Pancreas (tissue), 10 donors: Measurements from ENCODE around the gene ITGA7. TPM values are rescaled to one million over a fixed set of nuclear protein-coding genes. Genes with fewer than 3 reads are reported as not detected.
A peak's percentile ranks its signal among the peaks of the same experiment; 100 is the strongest.

Experiments used
- ATAC-seq, 4 donors: fragments of 200-7000 bp; cut with Tn5 transposase; one replicate each; pipeline versions ENCODE4 v1.8.0 to v1.9.1; 2020; ENCODE audit warnings: mild to moderate bottlenecking in 4 of 4, moderate library complexity in 4 of 4
- DNase-seq, 6 donors: peaks; one replicate each; pipeline ENCODE4 v3.0.0-alpha.2; 2020
- FAIRE-seq: peaks from 2 replicates; lab custom pipeline; 2012; peaks lifted over from hg19 to GRCh38; lab: Jason Lieb, UNC
- H3K27ac ChIP-seq, 4 donors: fragments of 200-600 bp; sonication (generic); 1 replicate in 3 of 4; 2 replicates in 1 of 4; pipeline versions ENCODE4 v1.5.0 to v1.8.0; 2020
- H3K27me3 ChIP-seq, 4 donors: fragments of 200-600 bp; one replicate each; pipeline ENCODE4 v1.8.0; 2021
- H3K36me3 ChIP-seq, 3 donors: fragments of 200-600 bp; sonication (generic) in 1 of 3; one replicate each; pipeline versions ENCODE4 v1.5.0 to v1.8.0; 2020 to 2021
- H3K4me1 ChIP-seq, 3 donors: fragments of 200-600 bp; one replicate each; pipeline ENCODE4 v1.8.0; 2021
- H3K4me3 ChIP-seq, 4 donors: fragments of 200-600 bp; sonication (generic) in 2 of 4; one replicate each; pipeline versions ENCODE4 v1.5.0 to v1.8.0; 2020 to 2021
- H3K9me3 ChIP-seq, 4 donors: fragments of 200-600 bp; one replicate each; pipeline ENCODE4 v1.8.0; 2021
- WGBS, 2 donors: extraction: QIAGEN DNeasy Blood & Tissue Kit; methylation state at CpG; one replicate each; pipeline ENCODE4 v1.1.7; 2013; 5-methylcytosine and 5-hydroxymethylcytosine counted together
- intact Hi-C, 3 donors: fragments of 100-400 bp; cut with DNase I; formaldehyde crosslinking; loops; one replicate each; pipeline versions ENCODE4 v1.11.1 to v1.14.2; 2022
- polyA plus RNA-seq, 2 donors: library from polyadenylated mRNA; stranded (reverse); fragments of 200-250 nt; gene quantifications; one replicate each; pipeline ENCODE4 v1.2.3, GENCODE V29; 2013
- total RNA-seq, 6 donors: library from RNA; stranded (reverse); fragmentation: NEBNext Ultra II Directional in 4 of 6; extraction: Animal tissue kit (Norgen Biotek cat#: 25700) in 4 of 6; gene quantifications; one replicate each; pipeline versions ENCODE4 v1.2.1 to v1.2.4, GENCODE V29; 2021 to 2023
- TF ChIP-seq, protein P1 (sequence below), 4 donors: fragments of 200-600 bp; sonication (generic) in 3 of 4; IDR thresholded peaks; one replicate each; pipeline versions ENCODE4 v1.5.0 to v1.8.0; 2021; ENCODE audit warnings: antibody characterized with exemption in 4 of 4
- donor health status: healthy with polysubstance abuse.
- donor health status: DM: no; HTN: no; CAD: no; lungs with moderate emphysema.
- donor health status: DM: no; HTN: no; CAD: no.
- donor health status: control.
- donor health status: control.
- donor health status: Bipolar disorder and iron deficiency.
- donor health status: DM: yes; HTN: yes; CAD: no.
- donor health status: DM: no; HTN: no; CAD: no.
- donor health status: DM: no; HTN: no; CAD: no.
- donor health status: DM: yes; HTN: yes; CAD: no.

Gene ITGA7
- total and polyA plus RNA-seq, 8 donors: 3.4 to 34.5 (median 9.1) TPM

DNA sequence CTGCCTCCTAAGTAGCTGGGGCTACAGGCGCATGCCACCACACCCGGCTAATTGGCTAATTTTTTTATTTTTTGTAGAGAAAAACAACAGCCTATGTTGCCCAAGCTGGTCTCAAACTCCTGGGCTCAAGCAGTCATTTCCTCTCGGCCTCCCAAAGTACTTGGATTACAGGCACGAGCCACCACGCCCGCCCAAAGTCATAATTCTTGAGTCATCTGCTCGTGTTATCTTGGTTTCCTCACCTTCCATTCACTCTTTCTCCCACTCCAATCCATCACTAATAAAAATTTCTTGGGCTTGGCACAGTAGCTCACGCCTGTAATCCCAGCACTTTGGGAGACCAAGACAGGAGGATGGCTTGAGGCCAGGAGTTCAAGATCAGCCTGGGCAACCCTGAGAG lies 32.0 kb downstream of the ITGA7 start:
- H3K27ac ChIP-seq: no peak overlapping the region
- 76 to 83% methylated on average over 8 of the region's 8 CpGs for WGBS, 2 donors
- no peak overlapping the region for H3K4me3 ChIP-seq
- no peaks in the 10 kb centered on the region for H3K36me3 ChIP-seq
- no peak for FAIRE-seq
- ATAC-seq: no peak
- H3K27me3 ChIP-seq: no peaks in the 10 kb centered on the region
- no peak for DNase-seq
- TF ChIP-seq, protein P1, sequence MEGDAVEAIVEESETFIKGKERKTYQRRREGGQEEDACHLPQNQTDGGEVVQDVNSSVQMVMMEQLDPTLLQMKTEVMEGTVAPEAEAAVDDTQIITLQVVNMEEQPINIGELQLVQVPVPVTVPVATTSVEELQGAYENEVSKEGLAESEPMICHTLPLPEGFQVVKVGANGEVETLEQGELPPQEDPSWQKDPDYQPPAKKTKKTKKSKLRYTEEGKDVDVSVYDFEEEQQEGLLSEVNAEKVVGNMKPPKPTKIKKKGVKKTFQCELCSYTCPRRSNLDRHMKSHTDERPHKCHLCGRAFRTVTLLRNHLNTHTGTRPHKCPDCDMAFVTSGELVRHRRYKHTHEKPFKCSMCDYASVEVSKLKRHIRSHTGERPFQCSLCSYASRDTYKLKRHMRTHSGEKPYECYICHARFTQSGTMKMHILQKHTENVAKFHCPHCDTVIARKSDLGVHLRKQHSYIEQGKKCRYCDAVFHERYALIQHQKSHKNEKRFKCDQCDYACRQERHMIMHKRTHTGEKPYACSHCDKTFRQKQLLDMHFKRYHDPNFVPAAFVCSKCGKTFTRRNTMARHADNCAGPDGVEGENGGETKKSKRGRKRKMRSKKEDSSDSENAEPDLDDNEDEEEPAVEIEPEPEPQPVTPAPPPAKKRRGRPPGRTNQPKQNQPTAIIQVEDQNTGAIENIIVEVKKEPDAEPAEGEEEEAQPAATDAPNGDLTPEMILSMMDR (IDR thresholded peaks at IDR 0.05): no peak
- H3K9me3 ChIP-seq: no peaks in the 10 kb centered on the region
- intact Hi-C loops: no loop called here
- H3K4me1 ChIP-seq: no peaks in the 10 kb centered on the region

DNA sequence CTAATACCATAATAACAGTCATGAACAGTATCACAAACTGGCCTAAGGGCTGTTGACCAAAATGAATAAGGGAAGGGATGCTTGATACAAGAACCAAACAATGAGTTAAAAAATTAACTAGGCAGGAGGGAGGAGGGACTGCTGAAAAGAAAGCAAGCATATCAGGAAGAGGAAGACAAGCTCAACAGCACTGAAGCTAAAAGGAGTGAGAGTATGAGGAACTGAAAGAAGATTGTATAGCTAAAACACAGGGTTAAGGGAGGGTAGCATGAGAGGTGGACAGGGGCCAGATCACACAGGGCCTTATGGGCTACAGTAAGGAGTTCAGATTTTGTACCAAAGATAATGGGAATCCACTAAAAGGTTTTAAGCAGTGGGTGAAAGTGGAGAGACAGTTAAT lies 34.1 kb downstream of the ITGA7 start:
- peak in 2 of 4 donors; percentile 54 to 67 for ATAC-seq
- TF ChIP-seq, protein P1 (IDR thresholded peaks at IDR 0.05): no peak
- Histone ChIP-seq H3K27me3 (no peaks in the 10 kb centered on the region), H3K4me3 (no peak overlapping the region), H3K9me3 (no peaks in the 10 kb centered on the region), H3K4me1 (no peaks in the 10 kb centered on the region), H3K27ac (no peak overlapping the region), H3K36me3 (no peaks in the 10 kb centered on the region)
- FAIRE-seq: no peak
- intact Hi-C loops: no loop called here
- DNase-seq: no peak

DNA sequence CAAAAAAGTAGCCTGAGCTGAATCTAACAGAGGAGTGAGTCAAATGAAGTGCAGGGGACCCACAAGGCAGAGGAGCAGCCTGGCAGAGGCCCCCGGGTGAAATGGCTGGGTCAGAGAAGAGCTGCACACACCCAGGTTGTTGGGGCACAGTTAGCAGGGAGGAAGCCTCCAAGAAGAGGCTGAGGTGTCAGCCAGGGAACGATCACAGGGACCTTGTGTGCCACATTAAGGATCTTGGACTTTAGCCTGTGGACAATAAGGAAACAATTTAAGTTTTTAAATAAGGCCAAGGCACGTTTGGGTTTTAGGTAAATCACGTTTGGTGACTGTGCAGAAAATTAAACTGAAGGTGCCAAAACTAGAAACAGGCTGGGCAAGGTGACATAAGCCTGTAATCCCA lies 36.0 kb downstream of the ITGA7 start:
- Histone ChIP-seq H3K36me3 (no peaks in the 10 kb centered on the region), H3K9me3 (no peaks in the 10 kb centered on the region), H3K4me3 (no peak overlapping the region), H3K27ac (no peak overlapping the region), H3K4me1 (no peaks in the 10 kb centered on the region), H3K27me3 (no peaks in the 10 kb centered on the region)
- FAIRE-seq: no peak
- TF ChIP-seq, protein P1 (IDR thresholded peaks at IDR 0.05): no peak
- intact Hi-C loops: no loop called here
- no peak for DNase-seq
- 29 to 32% methylated on average over 4 of the region's 4 CpGs for WGBS, 2 donors
- ATAC-seq: no peak

DNA sequence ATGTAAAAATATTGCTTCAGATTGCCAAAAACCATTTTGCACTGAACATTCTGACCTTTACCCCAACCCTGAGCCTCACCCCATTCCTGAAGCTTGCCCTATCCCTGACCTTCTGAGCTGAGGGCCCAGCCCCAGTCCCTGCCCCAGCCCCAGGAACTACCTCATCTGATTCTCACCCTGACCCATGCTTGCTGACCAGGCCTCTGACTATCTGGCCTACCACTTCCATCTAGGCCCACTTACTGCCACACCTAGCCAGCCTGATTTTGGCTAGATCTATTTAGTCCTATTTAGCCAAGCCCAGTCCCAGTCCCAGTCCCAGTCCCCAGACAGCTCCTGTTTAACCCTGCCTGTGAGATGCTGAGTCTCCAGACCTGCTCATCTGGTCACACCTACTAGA lies 37.4 kb downstream of the ITGA7 start:
- no peaks in the 10 kb centered on the region for H3K27me3 ChIP-seq
- H3K4me1 ChIP-seq: no peaks in the 10 kb centered on the region
- DNase-seq (no peak), FAIRE-seq (no peak), ATAC-seq (no peak)
- H3K4me3 ChIP-seq: no peak overlapping the region
- no peak overlapping the region for H3K27ac ChIP-seq
- H3K36me3 ChIP-seq: no peaks in the 10 kb centered on the region
- TF ChIP-seq, protein P1 (IDR thresholded peaks at IDR 0.05): no peak
- intact Hi-C loops: no loop called here
- H3K9me3 ChIP-seq: no peaks in the 10 kb centered on the region

DNA sequence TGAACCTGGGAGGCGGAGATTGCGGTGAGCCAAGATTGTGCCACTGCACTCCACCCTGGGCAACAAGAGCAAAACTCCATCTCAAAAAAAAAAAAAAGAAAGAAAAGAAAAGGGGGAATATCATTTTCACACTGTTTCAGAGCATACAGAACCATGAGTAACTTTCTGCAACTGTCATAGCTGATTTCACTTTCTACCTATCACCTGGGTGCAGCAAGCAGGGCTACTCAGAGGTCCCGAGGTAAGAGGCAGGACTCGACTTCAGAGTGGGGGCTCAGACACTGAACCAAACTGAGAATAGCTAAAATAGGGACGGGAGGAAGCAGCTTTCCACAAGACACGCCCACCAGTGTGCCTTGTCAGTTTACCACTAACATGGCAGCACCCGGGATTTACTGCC lies 41.2 kb downstream of the ITGA7 start:
- H3K4me3 ChIP-seq: no peak overlapping the region
- intact Hi-C loops: no loop called here
- ATAC-seq (no peak), FAIRE-seq (no peak), DNase-seq (no peak)
- 64 to 67% methylated on average over 7 of the region's 7 CpGs for WGBS, 2 donors
- no peaks in the 10 kb centered on the region for H3K36me3 ChIP-seq
- TF ChIP-seq, protein P1 (IDR thresholded peaks at IDR 0.05): no peak
- H3K9me3 ChIP-seq: no peaks in the 10 kb centered on the region
- H3K27me3 ChIP-seq: no peaks in the 10 kb centered on the region
- H3K4me1 ChIP-seq: no peaks in the 10 kb centered on the region
- no peak overlapping the region for H3K27ac ChIP-seq
